Sigmoid colon (tissue), 7 donors: Measurements from ENCODE around the gene KCNMB2. TPM values are rescaled to one million over a fixed set of nuclear protein-coding genes. Genes with fewer than 3 reads are reported as not detected.

ENCODE experiments used
- DNase-seq: peaks from one replicate; pipeline ENCODE4 v3.0.0-alpha.2; 2019
- H3K27ac ChIP-seq, 4 donors: fragments of 200-600 bp; sonication (generic); one replicate each; pipeline ENCODE4 v1.5.1; 2016 to 2019; ENCODE audit warnings: mild to moderate bottlenecking in 1 of 4
- H3K27me3 ChIP-seq, 3 donors: fragments of 200-600 bp; sonication (generic); one replicate each; pipeline ENCODE4 v1.5.1; 2019; ENCODE audit warnings: mild to moderate bottlenecking in 1 of 3
- H3K36me3 ChIP-seq, 4 donors: fragments of 200-600 bp; sonication (generic); one replicate each; pipeline ENCODE4 v1.5.1; 2016 to 2019
- H3K4me1 ChIP-seq, 4 donors: fragments of 200-600 bp; sonication (generic); one replicate each; pipeline ENCODE4 v1.5.1; 2017 to 2019
- H3K4me3 ChIP-seq, 4 donors: fragments of 200-600 bp; sonication (generic); one replicate each; pipeline ENCODE4 v1.5.1; 2017 to 2019; ENCODE audit warnings: mild to moderate bottlenecking in 2 of 4, moderate library complexity in 1 of 4
- H3K9me3 ChIP-seq, 4 donors: fragments of 200-600 bp in 3 of 4; sonication (generic) in 3 of 4; one replicate each; pipeline versions ENCODE4 v1.5.1 to v1.6.1; 2013 to 2019
- CTCF ChIP-seq, 4 experiments: fragments of 450-650 bp in 3 of 4; fragments of 200-600 bp in 1 of 4; IDR thresholded peaks; one replicate each; pipeline ENCODE4 v1.5.1; 2016 to 2019; ENCODE audit warnings: antibody characterized with exemption in 4 of 4, mild to moderate bottlenecking in 3 of 4, moderate library complexity in 2 of 4
- EP300 ChIP-seq, 4 donors: sonication (generic); formaldehyde crosslinking; IDR thresholded peaks; one replicate each; pipeline ENCODE4 v1.6.1; 2017; ENCODE audit warnings: antibody characterized with exemption in 4 of 4
- POLR2A ChIP-seq, 2 donors: fragments of 450-650 bp; IDR thresholded peaks; one replicate each; pipeline ENCODE4 v1.6.1; 2016; ENCODE audit warnings: antibody characterized with exemption in 2 of 2, mild to moderate bottlenecking in 2 of 2, moderate library complexity in 2 of 2
- POLR2AphosphoS5 ChIP-seq, 4 donors: sonication (generic); formaldehyde crosslinking; IDR thresholded peaks; one replicate each; pipeline ENCODE4 v1.6.1; 2017; ENCODE audit warnings: antibody characterized with exemption in 4 of 4
- WGBS, 2 donors: extraction: QIAGEN DNeasy Blood & Tissue Kit; methylation state at CpG; one replicate each; pipeline ENCODE4 v1.1.7; 2013; 5-methylcytosine and 5-hydroxymethylcytosine counted together
- intact Hi-C: fragments of 100-400 bp; cut with DNase I; formaldehyde crosslinking; loops from one replicate; pipeline ENCODE4 v1.15.1; 2023
- polyA plus RNA-seq, 3 donors: library from polyadenylated mRNA; stranded (reverse); fragments of 200-250 nt; gene quantifications; one replicate each; pipeline ENCODE4 v1.2.3, GENCODE V29; 2013
- total RNA-seq, 4 donors: library from RNA; depleted of rRNA; stranded (reverse); fragments of >200 nt; gene quantifications; one replicate each; pipeline ENCODE4 v1.1.0, GENCODE V29; 2016
- donor health status: healthy with polysubstance abuse.
- donor health status: Bipolar disorder and iron deficiency.
- donor health status: healthy.

Gene KCNMB2
- total RNA-seq, result 1 to 10 TPM; 1.3 to 3.2 (median 1.8) TPM
- 1 to 10 TPM in 1 of 3 donors, under 1 TPM in 1, not detected in 1; 0.22 to 1.2 TPM for polyA plus RNA-seq

DNA sequence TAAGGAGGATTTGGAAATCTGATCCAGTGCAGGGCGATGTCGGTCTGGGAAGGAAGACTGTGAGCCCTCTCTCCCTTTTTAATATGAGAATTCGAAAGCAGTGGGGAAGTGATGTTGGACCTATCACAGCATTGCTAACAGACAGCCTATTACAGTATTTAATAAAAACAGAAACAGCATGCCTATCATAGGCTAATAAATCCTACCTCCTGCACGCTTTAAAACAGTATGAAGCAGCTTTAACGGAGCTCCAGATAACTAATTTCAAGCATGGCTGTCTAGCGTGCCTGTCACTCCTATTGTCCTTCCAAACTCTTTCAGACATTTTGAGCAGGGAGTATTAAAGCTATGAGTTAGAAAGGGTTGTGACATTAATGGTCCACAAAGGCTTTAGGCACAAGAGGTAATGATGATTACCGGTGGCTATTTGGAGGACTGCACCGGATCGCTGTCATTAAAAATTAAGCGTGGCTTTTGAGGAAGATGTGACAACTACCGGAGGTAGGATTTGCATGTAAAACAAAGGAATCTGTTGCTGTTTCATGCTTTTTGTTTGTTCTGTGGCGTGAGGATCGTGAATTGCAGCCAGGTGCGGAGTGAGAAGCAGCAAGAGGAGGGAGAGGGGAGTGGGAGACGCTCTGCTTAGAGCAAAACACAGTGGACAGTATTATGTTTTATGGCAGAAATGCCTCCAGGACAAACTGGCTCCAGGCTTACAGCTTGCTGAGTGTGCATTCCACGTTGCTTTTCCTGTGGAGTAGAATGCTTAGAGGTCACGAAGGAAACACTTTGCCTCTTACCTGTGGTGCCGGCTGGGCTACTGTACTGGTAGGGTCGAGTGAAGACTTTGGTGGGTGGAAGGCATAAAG, at the start of gene KCNMB2:
Gene KCNMB2, plus strand, starts transcription at position 226 of the 869 bp plus-strand sequence.
- Histone ChIP-seq H3K9me3 (no peaks in the 10 kb centered on the region), H3K4me3 (peak within 1 kb of the TSS; percentile 11 to 49 (median 40)), H3K36me3 (no peaks in the 10 kb centered on the region), H3K27me3 (no peaks in the 10 kb centered on the region), H3K4me1 (peaks cover 0 to 17% (median 7%) of the 10 kb centered on the region in 4 donors), H3K27ac (no peak within 1 kb of the TSS)
- intact Hi-C loops, result no loop called here
- WGBS, 2 donors, result 14 to 15% methylated on average over 19 of the region's 19 CpGs
- no peak for DNase-seq
- TF ChIP-seq EP300 (IDR thresholded peaks at IDR 0.05), result no peak
- TF ChIP-seq POLR2A (IDR thresholded peaks at IDR 0.05), result no peak
- no peak for TF ChIP-seq CTCF (IDR thresholded peaks at IDR 0.05)
- TF ChIP-seq POLR2AphosphoS5 (IDR thresholded peaks at IDR 0.05), result peak in 1 of 4 donors; percentile 10

GRCh38 chr3:178486903-178487302, 49.3 kb upstream of the KCNMB2 start:
- Histone ChIP-seq H3K9me3 (no peaks in the 10 kb centered on the region), H3K4me3 (no peak overlapping the region), H3K27me3 (no peaks in the 10 kb centered on the region), H3K27ac (no peak overlapping the region), H3K4me1 (no peaks in the 10 kb centered on the region), H3K36me3 (no peaks in the 10 kb centered on the region)
- DNase-seq, result no peak
- intact Hi-C loops, result no loop called here
- TF ChIP-seq CTCF (IDR thresholded peaks at IDR 0.05) (no peak), POLR2AphosphoS5 (IDR thresholded peaks at IDR 0.05) (no peak), EP300 (IDR thresholded peaks at IDR 0.05) (no peak), POLR2A (IDR thresholded peaks at IDR 0.05) (no peak)

DNA sequence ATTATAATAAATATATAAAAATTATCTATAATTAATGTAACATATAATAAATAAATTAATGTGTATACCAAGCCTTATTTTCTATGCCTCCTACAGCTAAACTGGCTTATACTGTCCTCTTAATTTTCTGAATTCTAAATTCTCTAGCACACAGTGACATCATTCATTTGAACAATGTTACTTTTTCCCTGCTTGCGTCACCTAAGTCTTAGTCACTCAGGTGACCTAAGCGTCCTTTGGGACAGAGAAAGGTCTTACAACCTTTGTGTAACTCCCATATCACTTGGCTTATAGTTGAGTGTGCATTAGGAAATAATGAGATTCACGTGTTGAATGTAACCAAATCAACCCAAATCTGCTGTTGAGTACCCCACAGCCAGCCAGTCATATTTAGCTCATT, 48.5 kb upstream of the KCNMB2 start:
- H3K36me3 ChIP-seq, result no peaks in the 10 kb centered on the region
- H3K9me3 ChIP-seq, result no peaks in the 10 kb centered on the region
- H3K4me1 ChIP-seq, result no peaks in the 10 kb centered on the region
- H3K27ac ChIP-seq, result no peak overlapping the region
- DNase-seq, result no peak
- WGBS, 2 donors, result 88 to 91% methylated on average over 3 of the region's 3 CpGs
- TF ChIP-seq EP300 (IDR thresholded peaks at IDR 0.05) (no peak), POLR2A (IDR thresholded peaks at IDR 0.05) (no peak), CTCF (IDR thresholded peaks at IDR 0.05) (no peak), POLR2AphosphoS5 (IDR thresholded peaks at IDR 0.05) (no peak)
- intact Hi-C loops, result no loop called here
- no peaks in the 10 kb centered on the region for H3K27me3 ChIP-seq
- no peak overlapping the region for H3K4me3 ChIP-seq

- Histone ChIP-seq H3K27ac (no peak overlapping the region), H3K4me3 (no peak overlapping the region), H3K27me3 (no peaks in the 10 kb centered on the region), H3K36me3 (no peaks in the 10 kb centered on the region), H3K4me1 (no peaks in the 10 kb centered on the region), H3K9me3 (no peaks in the 10 kb centered on the region)
- no peak for TF ChIP-seq CTCF (IDR thresholded peaks at IDR 0.05)
- TF ChIP-seq POLR2AphosphoS5 (IDR thresholded peaks at IDR 0.05), result no peak
- TF ChIP-seq EP300 (IDR thresholded peaks at IDR 0.05), result no peak
- TF ChIP-seq POLR2A (IDR thresholded peaks at IDR 0.05), result no peak
- DNase-seq, result no peak
- intact Hi-C loops, result no loop called here
- 82 to 84% methylated on average over 3 of the region's 3 CpGs for WGBS, 2 donors
These were observed 44.5 kb upstream of the KCNMB2 start for GRCh38 chr3:178491751-178492150.
